Measurements from ENCODE around the gene PRPF6. TPM values are rescaled to one million over a fixed set of nuclear protein-coding genes. Genes with fewer than 3 reads are reported as not detected.
"Not testable (repeated sequence)": the region's sequence is repeated elsewhere in the genome, so short reads cannot be mapped to it uniquely, and the experiment has no call there.

The PRPF6 gene
- polyA plus RNA-seq, 3 donors: 28.9 to 37.2 (median 34.1) TPM

- no peak overlapping the region for H3K27ac ChIP-seq (ENCODE audit: low read depth, low read length)
- WGBS, 3 donors: 38 to 51% (median 43%) methylated on average over 13 of the region's 13 CpGs
Measured at GRCh38 chr20:63957690-63958441, 23.1 kb upstream of the PRPF6 start.

GRCh38 chr20:63958471-63958870, 22.5 kb upstream of the PRPF6 start:
- H3K27ac ChIP-seq (ENCODE audit: low read depth, low read length): no peak overlapping the region
- 61 to 66% (median 62%) methylated on average over 4 of the region's 4 CpGs for WGBS, 3 donors

- H3K27ac ChIP-seq (ENCODE audit: low read depth, low read length): no peak overlapping the region
- 88 to 90% (median 89%) methylated on average over 10 of the region's 10 CpGs for WGBS, 3 donors
Measured at GRCh38 chr20:63958964-63959698, 21.8 kb upstream of the PRPF6 start.

GRCh38 chr20:63959699-63960075, 21.2 kb upstream of the PRPF6 start:
- H3K27ac ChIP-seq (ENCODE audit: low read depth, low read length): no peak overlapping the region
- WGBS, 3 donors: 95 to 96% (median 95%) methylated on average over 16 to 17 of the region's 17 CpGs

GRCh38 chr20:63960654-63961621, 20.0 kb upstream of the PRPF6 start:
- 90 to 94% (median 90%) methylated on average over 12 to 15 of the region's 15 CpGs for whole genome bisulfite sequencing, 3 donors
- H3K27ac ChIP-seq (ENCODE audit: low read depth, low read length): not testable (repeated sequence)

- 87 to 93% (median 90%) methylated on average over 25 to 26 of the region's 26 CpGs for WGBS, 3 donors
- H3K27ac ChIP-seq (ENCODE audit: low read depth, low read length): no peak overlapping the region
Measured at GRCh38 chr20:63961664-63962425, 19.1 kb upstream of the PRPF6 start.

- WGBS, 3 donors: 94 to 97% (median 95%) methylated on average over 60 to 61 of the region's 61 CpGs
Measured at GRCh38 chr20:63962426-63963347, 18.2 kb upstream of the PRPF6 start.

GRCh38 chr20:63963348-63963741, 17.6 kb upstream of the PRPF6 start:
- WGBS, 3 donors: 88 to 95% (median 95%) methylated on average over 21 to 27 of the region's 27 CpGs
- no peak overlapping the region for H3K27ac ChIP-seq (ENCODE audit: low read depth, low read length)

More at GRCh38 chr20:63962426-63963347, 18.2 kb upstream of the PRPF6 start:
- H3K27ac ChIP-seq (ENCODE audit: low read depth, low read length): no peak overlapping the region

- 93 to 97% (median 96%) methylated on average over 15 to 16 of the region's 16 CpGs for WGBS, 3 donors
- H3K27ac ChIP-seq (ENCODE audit: low read depth, low read length): no peak overlapping the region
Measured at GRCh38 chr20:63963784-63964301, 17.1 kb upstream of the PRPF6 start.

- no peak overlapping the region for H3K27ac ChIP-seq (ENCODE audit: low read depth, low read length)
- WGBS, 3 donors: 96 to 97% (median 97%) methylated on average over 14 to 16 of the region's 16 CpGs
Measured at GRCh38 chr20:63964412-63964811, 16.5 kb upstream of the PRPF6 start.

GRCh38 chr20:63966172-63966943, 14.6 kb upstream of the PRPF6 start:
- WGBS, 3 donors: 94 to 97% (median 94%) methylated on average over 26 to 27 of the region's 27 CpGs
- H3K27ac ChIP-seq (ENCODE audit: low read depth, low read length): no peak overlapping the region

- 91 to 96% (median 94%) methylated on average over 13 of the region's 13 CpGs for WGBS, 3 donors
- no peak overlapping the region for H3K27ac ChIP-seq (ENCODE audit: low read depth, low read length)
Measured at GRCh38 chr20:63966944-63967322, 14.0 kb upstream of the PRPF6 start.

GRCh38 chr20:63967330-63968135, 13.4 kb upstream of the PRPF6 start:
- H3K27ac ChIP-seq (ENCODE audit: low read depth, low read length): no peak overlapping the region
- WGBS, 3 donors: 90 to 92% (median 92%) methylated on average over 28 of the region's 28 CpGs

GRCh38 chr20:63968136-63968927, 12.6 kb upstream of the PRPF6 start:
- H3K27ac ChIP-seq (ENCODE audit: low read depth, low read length): no peak overlapping the region
- WGBS, 3 donors: 71 to 78% (median 77%) methylated on average over 14 of the region's 14 CpGs

Measured in adipose tissue (tissue), 3 donors.